DMS53 (cell line): ENCODE results near the gene LRRC8E.
"Not testable (repeated sequence)": the region's sequence is repeated elsewhere in the genome, so short reads cannot be mapped to it uniquely, and the experiment has no call there.

ENCODE experiments used
- DNase-seq: peaks from one replicate; lab custom pipeline; 2025; lab: John Stamatoyannopoulos, UW

The LRRC8E gene

GRCh38 chr19:7855426-7856108, 32.7 kb upstream of the LRRC8E start:
- no peak for DNase-seq

GRCh38 chr19:7856109-7856591, 32.2 kb upstream of the LRRC8E start:
- no peak for DNase-seq

- peak; percentile 52 for DNase-seq
These were observed 31.3 kb upstream of the LRRC8E start for GRCh38 chr19:7856679-7857663.

GRCh38 chr19:7857727-7858108, 30.6 kb upstream of the LRRC8E start:
- DNase-seq = peak; percentile 60

- DNase-seq = peak; percentile 90
These were observed 30.1 kb upstream of the LRRC8E start for GRCh38 chr19:7858109-7858770.

- DNase-seq = not testable (repeated sequence)
These were observed 29.2 kb upstream of the LRRC8E start for GRCh38 chr19:7859087-7859486.

- DNase-seq = no peak
These were observed 28.2 kb upstream of the LRRC8E start for GRCh38 chr19:7859831-7860713.

GRCh38 chr19:7860714-7861618, 27.3 kb upstream of the LRRC8E start:
- no peak for DNase-seq

GRCh38 chr19:7861619-7862412, 26.5 kb upstream of the LRRC8E start:
- peak; percentile 75 for DNase-seq

GRCh38 chr19:7862413-7862951, 25.8 kb upstream of the LRRC8E start:
- DNase-seq = peak; percentile 89

- DNase-seq = peak; percentile 83
These were observed 24.9 kb upstream of the LRRC8E start for GRCh38 chr19:7863157-7863970.

GRCh38 chr19:7863971-7864689, 24.2 kb upstream of the LRRC8E start:
- DNase-seq = no peak

GRCh38 chr19:7864690-7865074, 23.6 kb upstream of the LRRC8E start:
- peak; percentile 36 for DNase-seq

- no peak for DNase-seq
These were observed 22.9 kb upstream of the LRRC8E start for GRCh38 chr19:7865262-7865911.

- DNase-seq = no peak
These were observed 21.8 kb upstream of the LRRC8E start for GRCh38 chr19:7866399-7867091.

GRCh38 chr19:7867092-7867844, 21.0 kb upstream of the LRRC8E start:
- no peak for DNase-seq
